Measurements from ENCODE around the gene KRTAP5-6.
"Not testable (repeated sequence)": the region's sequence is repeated elsewhere in the genome, so short reads cannot be mapped to it uniquely, and the experiment has no call there.

KRTAP5-6 gene

DNA sequence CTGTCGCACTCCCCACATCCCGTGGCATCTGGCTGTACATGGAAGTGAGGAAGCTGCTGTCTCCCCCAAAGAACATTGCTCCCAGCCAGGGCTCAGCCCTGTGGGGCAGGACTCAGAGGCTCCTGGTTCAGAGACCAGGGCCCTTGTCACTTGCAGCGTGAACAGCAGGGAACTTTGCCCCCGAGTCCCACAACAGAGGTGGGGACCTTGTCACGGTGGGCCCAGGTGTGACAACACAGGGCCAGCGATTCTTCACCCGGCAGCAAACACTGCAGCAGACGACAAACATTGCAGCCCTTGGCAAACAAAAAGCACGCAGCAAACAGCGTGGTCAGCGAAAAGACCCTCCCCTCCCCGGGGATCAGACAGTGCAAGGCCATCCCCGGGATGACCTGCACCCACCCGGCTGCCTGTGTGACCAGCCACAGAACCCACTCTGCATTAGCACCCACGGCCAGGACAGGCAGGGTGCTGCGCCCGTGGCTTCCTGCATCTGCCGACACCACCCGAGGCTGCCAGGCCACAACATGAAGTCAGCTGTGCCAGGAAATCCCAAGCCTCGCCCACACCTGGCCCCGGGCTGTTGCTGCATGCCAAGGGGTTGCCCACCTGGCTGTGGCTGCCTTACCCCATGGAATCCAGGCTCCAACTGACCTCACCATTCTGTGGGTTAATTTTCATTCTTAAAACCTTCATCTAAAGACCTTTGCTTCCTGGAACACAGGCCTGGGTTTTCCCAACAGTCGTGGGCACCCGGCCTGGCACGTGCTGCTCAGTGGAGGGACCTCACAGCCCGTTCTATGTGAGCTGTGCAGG lies 35.3 kb upstream of the KRTAP5-6 start:
- not testable (repeated sequence) for DNase-seq (ENCODE audit: low read depth)

DNA sequence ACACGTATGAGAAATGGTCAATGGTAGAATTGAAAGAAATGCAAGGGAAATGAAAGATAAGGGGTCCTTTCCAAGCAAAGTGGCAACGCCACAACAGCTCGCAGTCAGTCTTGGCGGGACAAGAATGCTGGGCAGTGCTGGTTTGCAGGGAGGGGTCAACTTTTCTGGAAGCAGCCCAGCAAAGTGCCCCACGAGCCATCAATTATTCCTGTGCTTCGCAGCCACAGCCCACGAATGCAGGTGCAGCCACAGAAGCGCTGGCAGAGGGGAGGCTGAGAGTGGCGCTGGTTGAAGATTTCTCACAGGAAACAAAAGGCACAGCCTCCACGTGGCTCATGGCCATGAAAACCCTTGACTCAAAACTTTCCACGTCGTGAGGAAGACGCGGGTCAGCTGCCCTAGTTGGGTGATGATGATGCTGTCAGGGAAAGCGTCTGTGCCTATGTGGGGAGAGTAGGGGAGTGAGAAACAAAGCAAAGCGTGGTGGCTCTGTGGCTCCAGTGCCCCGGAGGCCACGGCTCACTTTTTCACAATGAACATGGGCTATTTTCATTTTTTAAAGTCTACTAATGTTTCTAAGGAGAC lies 34.2 kb upstream of the KRTAP5-6 start:
- DNase-seq (ENCODE audit: low read depth), result not testable (repeated sequence)

- no peak for DNase-seq (ENCODE audit: low read depth)
Measured at GRCh38 chr11:1665313-1665712, 31.7 kb upstream of the KRTAP5-6 start.

GRCh38 chr11:1667121-1667850 lies 29.7 kb upstream of the KRTAP5-6 start:
- no peak for DNase-seq (ENCODE audit: low read depth)

GRCh38 chr11:1667906-1668305 lies 29.1 kb upstream of the KRTAP5-6 start:
- DNase-seq (ENCODE audit: low read depth), result no peak

GRCh38 chr11:1668911-1669473 lies 28.0 kb upstream of the KRTAP5-6 start:
- DNase-seq (ENCODE audit: low read depth), result no peak

DNA sequence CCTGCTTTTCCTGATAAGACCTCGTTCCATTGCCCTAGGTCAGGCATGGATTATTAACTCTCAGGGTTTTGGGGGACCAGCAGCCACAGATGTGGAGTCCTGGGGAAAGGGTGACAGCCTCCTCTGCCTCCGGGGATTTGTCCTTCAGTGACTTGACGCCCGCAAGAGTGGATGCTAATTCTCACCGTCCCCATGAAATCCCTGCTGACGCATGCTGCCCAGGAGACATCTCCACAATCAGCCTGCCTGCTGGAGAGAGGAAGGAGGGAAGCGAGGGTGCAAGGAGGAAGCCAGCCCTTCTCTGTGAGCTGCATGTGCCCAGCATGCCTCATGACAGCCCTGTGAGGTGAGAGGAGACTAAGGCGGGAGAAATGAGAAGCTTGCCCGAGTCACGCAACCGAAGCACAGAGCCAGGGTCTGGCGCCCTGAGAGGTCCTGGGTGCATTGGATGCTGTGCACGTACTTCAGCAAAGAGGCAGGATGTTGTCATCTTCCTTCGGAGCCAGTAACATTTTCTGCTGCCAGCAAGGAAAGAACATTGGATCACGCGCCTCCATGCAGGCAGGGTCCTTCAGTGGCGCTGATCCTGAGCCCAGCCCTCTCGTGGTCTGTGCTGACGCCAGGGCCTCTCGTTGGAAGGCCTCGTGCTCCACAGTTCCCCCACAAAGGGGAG lies 27.3 kb upstream of the KRTAP5-6 start:
- DNase-seq (ENCODE audit: low read depth), result no peak

DNA sequence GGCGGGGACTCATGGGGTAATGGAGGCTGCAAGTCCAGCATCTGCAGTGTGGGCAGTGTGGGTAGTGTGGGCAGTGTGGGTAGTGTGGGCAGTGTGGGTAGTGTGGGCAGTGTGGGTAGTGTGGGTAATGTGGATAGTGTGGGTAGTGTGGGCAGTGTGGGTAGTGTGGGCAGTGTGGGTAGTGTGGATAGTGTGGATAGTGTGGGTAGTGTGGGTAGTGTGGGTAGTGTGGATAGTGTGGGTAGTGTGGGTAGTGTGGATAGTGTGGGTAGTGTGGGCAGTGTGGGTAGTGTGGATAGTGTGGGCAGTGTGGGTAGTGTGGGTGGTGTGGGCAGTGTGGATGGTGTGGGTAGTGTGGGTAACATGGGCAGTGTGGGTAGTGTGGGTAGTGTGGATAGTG lies 26.5 kb upstream of the KRTAP5-6 start:
- DNase-seq (ENCODE audit: low read depth), result not testable (repeated sequence)

DNA sequence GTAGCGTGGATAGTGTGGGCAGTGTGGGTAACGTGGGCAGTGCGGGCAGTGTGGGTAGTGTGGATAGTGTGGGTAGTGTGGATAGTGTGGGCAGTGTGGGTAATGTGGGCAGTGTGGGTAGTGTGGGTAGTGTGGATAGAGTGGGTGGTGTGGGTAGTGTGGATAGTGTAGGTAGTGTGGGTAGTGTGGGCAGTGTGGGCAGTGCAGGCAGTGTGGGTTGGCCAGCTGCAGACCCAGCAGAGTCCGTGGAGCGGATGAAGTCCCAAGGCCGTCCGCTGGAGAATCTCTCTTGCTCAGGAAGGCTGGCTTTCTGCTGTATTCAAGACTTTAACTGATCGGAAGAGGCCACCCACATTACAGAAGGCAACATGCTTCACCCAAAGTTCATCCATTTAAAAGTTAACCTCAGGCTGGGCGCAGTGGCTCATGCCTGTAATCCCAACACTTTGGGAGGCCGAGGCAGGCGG lies 26.1 kb upstream of the KRTAP5-6 start:
- DNase-seq (ENCODE audit: low read depth), result no peak

DNA sequence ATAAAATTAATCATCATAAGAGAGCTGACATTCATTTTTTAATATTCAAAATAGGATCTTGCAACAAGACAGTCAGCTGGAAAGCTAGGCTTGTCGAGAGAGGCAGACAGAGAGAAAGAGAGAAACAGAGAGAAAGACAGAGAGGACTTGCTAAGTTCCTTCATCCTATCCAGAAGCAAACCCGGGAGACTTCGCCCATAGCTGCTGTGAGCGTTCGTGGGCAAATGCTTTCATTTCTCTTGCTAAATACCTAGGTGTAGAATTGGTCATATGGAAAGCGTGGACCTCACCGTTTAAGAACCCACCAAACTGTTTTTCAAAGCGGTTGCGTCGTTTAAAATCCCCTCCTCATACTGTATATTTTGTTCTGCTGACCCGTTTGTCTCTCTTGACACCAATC lies 25.3 kb upstream of the KRTAP5-6 start:
- no peak for DNase-seq (ENCODE audit: low read depth)

DNA sequence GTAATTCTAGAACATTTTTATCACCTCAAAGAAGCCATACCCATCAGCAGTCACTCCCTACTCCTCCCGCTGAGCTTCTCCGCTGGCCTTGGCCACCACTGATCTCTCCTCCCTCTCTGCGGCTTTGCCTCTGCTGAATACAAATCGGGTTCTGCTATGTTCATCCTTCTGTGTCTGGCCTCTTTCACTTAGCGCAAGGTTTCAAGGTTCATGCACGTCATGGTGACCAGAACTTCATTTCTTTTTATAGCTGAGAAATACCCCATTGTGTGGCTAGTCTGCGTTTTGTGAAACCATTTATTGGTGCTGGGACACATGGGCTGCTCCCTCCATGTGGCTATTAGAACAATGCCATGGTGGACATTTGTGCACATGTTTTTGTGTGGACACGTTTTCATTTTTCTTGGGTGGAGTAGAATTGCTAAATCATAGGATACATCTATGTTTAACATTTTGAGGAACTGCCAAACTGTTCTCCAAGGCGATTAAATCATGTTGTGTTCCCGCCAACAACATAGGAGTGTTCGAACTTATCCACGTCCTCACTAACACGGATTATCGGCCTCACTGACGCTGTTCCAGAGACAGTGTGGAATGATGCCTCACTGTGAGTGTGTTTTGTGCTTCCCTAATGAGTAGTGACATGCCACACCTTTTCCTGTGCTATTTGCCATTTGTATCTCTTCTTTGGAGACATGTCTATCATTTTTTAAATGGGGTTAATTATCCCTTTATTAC lies 24.2 kb upstream of the KRTAP5-6 start:
- DNase-seq (ENCODE audit: low read depth), result no peak

GRCh38 chr11:1673446-1674172 lies 23.4 kb upstream of the KRTAP5-6 start:
- no peak for DNase-seq (ENCODE audit: low read depth)

DNA sequence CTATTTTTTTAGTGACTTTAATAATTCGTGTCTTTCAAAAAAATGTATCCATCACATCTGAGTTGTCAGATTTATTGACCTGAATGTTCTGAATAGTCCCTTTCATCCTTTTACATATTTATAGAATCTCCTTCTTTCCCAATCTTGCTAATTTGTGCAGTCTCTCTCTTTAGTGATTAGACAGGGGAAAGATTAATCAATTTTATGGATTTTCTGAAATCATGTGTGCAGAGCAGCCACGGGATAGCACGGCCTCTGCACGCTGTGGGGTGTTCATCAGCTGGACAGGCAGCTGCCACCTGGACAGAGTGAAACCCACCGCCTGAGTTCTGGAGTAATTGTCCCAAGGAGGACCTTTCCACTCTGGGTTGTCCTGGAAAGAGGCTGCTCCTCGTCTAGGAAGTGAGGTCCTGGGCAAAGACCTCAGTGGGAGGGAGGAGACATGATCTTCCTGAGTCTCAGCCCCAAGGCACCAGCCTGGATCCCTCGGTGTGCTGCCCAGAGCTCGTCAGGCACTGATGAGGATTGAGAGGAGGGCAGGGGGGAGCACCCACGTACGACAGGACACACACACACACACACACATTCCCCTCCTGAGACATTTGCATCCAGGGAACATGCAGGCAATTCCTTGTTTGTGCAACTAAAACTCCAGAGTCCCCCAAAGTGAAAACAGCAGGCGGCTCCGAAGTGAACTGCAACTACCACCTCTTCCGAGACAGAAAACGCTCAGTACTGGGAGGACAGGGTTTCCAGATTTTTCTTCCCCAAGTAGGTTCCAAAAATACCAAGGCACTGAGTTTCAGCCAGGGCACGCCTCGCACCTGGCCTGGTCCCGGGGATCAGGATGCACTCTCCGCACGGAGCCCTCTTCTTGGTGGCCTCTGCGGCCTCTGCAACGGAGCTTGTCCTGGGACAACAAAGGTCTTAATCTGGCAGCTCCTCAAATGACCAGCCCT lies 22.5 kb upstream of the KRTAP5-6 start:
- no peak for DNase-seq (ENCODE audit: low read depth)

- DNase-seq (ENCODE audit: low read depth), result no peak
Measured at GRCh38 chr11:1675536-1676228, 21.3 kb upstream of the KRTAP5-6 start.

- no peak for DNase-seq (ENCODE audit: low read depth)
Measured at GRCh38 chr11:1676229-1676740, 20.7 kb upstream of the KRTAP5-6 start.

DNA sequence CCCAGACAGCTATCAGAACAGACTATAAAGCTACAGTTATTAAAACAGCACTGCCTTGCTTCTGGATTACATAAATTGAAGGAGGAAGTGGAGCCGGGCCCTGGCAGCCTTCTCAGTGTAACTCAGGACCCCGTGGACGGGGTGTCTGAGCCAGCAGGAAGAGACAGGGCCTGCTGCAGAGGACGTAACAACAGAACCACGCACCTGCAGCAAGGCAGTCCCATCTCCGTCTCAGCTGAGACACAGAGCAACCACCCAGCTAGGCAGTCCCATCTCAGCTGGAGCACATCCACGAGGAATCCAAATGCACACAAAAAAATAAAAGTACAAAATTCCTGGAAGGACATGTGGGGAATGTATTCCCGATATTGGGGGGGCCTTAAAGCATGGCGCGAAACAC lies 17.1 kb upstream of the KRTAP5-6 start:
- no peak for DNase-seq (ENCODE audit: low read depth)

GRCh38 chr11:1682225-1682905 lies 14.6 kb upstream of the KRTAP5-6 start:
- no peak for DNase-seq (ENCODE audit: low read depth)

DNA sequence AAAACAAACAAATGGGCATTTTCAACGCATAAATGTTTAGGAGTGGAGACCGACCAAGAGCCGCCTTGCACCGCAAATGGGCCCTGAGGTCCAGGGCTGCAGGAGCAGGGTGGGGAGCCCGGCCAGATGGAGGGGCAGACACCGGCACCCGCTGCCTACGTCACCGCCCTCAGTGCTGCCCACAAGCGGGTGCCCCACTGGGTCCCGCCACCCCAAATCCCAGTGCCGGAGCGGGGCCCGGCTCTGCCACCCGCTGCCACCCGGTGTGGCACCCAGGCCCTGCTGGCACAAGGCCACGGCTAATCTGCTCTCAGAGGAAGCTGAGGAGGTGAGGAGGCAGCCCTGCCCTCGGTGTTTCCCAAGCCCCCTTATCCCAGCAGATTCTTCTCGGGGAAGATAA lies 13.8 kb upstream of the KRTAP5-6 start:
- not testable (repeated sequence) for DNase-seq (ENCODE audit: low read depth)

Measured in iris pigment epithelial cell (primary cell).